GM12892 (cell line): ENCODE measurements around the gene PLOD3.

Experiments used
- POLR2A ChIP-seq: IDR thresholded peaks from 2 replicates; pipeline ENCODE4 v1.6.1; 2011; ENCODE audit warnings: low read depth, low read length, control low read depth
- POLR2AphosphoS5 ChIP-seq: IDR thresholded peaks from 2 replicates; pipeline ENCODE4 v1.6.1; 2011; ENCODE audit warnings: low read depth, low read length, control low read depth
- TAF1 ChIP-seq: IDR thresholded peaks from 2 replicates; pipeline ENCODE4 v1.6.1; 2011; ENCODE audit warnings: low read depth, mild to moderate bottlenecking, control low read depth, low read length, borderline replicate concordance

DNA sequence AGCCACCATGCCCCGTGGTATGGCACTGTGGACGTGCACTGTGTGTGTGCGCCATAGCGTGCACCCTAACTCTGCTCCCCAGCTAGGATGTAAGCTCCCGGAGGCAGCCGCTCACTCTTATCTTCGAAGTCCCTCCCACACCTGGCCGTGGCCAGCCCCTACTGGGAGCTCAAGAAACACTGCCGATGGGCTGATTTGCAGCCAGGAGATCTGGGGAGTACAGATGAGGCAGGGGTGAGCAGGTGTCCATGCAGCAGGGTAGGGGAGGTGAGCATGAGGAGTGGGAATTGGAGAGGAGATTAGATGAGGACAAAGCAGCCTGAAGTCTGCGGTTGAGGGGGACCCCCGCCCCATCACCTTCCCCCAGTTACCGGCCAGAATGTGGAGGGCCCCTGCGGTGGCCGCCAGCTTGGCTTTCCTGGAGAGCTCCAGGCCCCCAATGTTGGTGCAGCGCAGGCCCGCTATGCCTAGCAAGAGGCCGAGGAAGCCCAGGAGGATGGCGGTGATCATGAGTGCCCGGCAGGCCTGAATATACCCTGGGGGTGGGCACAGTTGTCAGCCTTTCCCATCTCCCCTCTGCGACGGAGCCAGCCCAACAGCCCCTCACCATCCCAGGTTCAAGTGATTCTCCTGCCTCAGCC lies 16.6 kb upstream of the PLOD3 start:
- TF ChIP-seq POLR2A, result no peak
- no peak for TF ChIP-seq POLR2AphosphoS5
- no peak for TF ChIP-seq TAF1
